Left lung (tissue), 10 donors: Measurements from ENCODE around the gene CTNNA3. TPM values are rescaled to one million over a fixed set of nuclear protein-coding genes. Genes with fewer than 3 reads are reported as not detected.
"Not testable (repeated sequence)": the region's sequence is repeated elsewhere in the genome, so short reads cannot be mapped to it uniquely, and the experiment has no call there.

Experiments used
- ATAC-seq: fragments of 200-7000 bp; cut with Tn5 transposase; one replicate; pipeline ENCODE4 v1.9.1; 2020; ENCODE audit warnings: moderate library complexity
- DNase-seq, 4 donors: peaks; one replicate each; pipeline ENCODE4 v3.0.0-alpha.2; 2013 to 2020
- H3K27ac ChIP-seq, 2 donors: fragments of 200-600 bp; sonication (generic) in 1 of 2; one replicate each; pipeline versions ENCODE4 v1.5.0 to v1.8.0; 2020 to 2021
- H3K27me3 ChIP-seq, 2 donors: fragments of 200-600 bp; sonication (generic) in 1 of 2; one replicate each; pipeline versions ENCODE4 v1.5.0 to v1.8.0; 2020 to 2021
- H3K36me3 ChIP-seq, 2 donors: fragments of 200-600 bp; sonication (generic) in 1 of 2; one replicate each; pipeline versions ENCODE4 v1.5.0 to v1.8.0; 2020 to 2021
- H3K4me1 ChIP-seq, 2 donors: fragments of 200-600 bp; one replicate each; pipeline ENCODE4 v1.8.0; 2021
- H3K4me3 ChIP-seq, 2 donors: fragments of 200-600 bp; sonication (generic) in 1 of 2; one replicate each; pipeline versions ENCODE4 v1.5.0 to v1.8.0; 2020 to 2021; ENCODE audit warnings: mild to moderate bottlenecking in 1 of 2
- H3K9me3 ChIP-seq, 2 donors: fragments of 200-600 bp; sonication (generic) in 1 of 2; one replicate each; pipeline versions ENCODE4 v1.5.0 to v1.8.0; 2020 to 2021
- CTCF ChIP-seq, 2 donors: fragments of 200-600 bp; sonication (generic) in 1 of 2; IDR thresholded peaks; one replicate each; pipeline versions ENCODE4 v1.5.0 to v1.8.0; 2021; ENCODE audit warnings: antibody characterized with exemption in 2 of 2
- intact Hi-C, 2 donors: fragments of 100-400 bp; cut with DNase I; formaldehyde crosslinking; loops; one replicate each; pipeline versions ENCODE4 v1.11.2 to v1.14.2; 2022
- polyA plus RNA-seq, 6 donors: library from polyadenylated mRNA; unstranded; fragments of 120-200 nt; gene quantifications; one replicate each; pipeline ENCODE4 v1.2.1, GENCODE V29; 2013; ENCODE audit not compliant: insufficient read length in 6 of 6
- total RNA-seq, 2 donors: library from RNA; stranded (reverse); fragmentation: NEBNext Ultra II Directional; extraction: Animal tissue kit (Norgen Biotek cat#: 25700); gene quantifications; one replicate each; pipeline ENCODE4 v1.2.1, GENCODE V29; 2021
- donor health status: DM: no; HTN: yes; CAD: no.
- donor health status: DM: no; HTN: no; CAD: no.

The CTNNA3 gene
- total and polyA plus RNA-seq, 8 donors: 1.1 to 8.2 (median 6.6) TPM; not detected in 1

- H3K4me3 ChIP-seq: no peak overlapping the region
- H3K4me1 ChIP-seq: no peaks in the 10 kb centered on the region
- no peak for ATAC-seq
- peaks cover 0 to 34% of the 10 kb centered on the region in 2 donors for H3K9me3 ChIP-seq
- H3K27me3 ChIP-seq: no peaks in the 10 kb centered on the region
- intact Hi-C loops: no loop called here
- DNase-seq: no peak
- H3K36me3 ChIP-seq: no peaks in the 10 kb centered on the region
- H3K27ac ChIP-seq: no peak overlapping the region
- no peak for TF ChIP-seq CTCF (IDR thresholded peaks at IDR 0.05)
Observed at GRCh38 chr10:67438605-67439304, 257.2 kb downstream of the CTNNA3 start.

DNA sequence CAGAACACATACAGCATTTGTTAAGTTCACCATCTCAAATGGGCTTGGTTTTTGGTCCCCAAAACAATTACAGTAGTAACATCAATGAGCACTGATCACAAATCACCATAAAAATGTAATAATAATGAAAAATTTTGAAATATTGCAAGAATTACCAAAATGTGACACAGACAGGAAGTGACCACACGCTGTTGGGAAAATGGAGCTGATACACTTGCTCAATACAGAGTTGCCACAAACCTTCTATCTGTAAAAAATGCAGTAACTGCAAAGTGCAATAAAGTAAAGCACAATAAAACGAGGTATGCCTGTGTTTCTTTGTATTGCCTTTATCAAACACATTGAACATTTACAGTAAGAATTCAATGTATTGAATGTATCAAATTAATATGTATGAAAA is 262.7 kb downstream of the CTNNA3 start:
- Histone ChIP-seq H3K9me3 (peaks cover 0 to 4% of the 10 kb centered on the region in 2 donors), H3K4me1 (no peaks in the 10 kb centered on the region), H3K36me3 (no peaks in the 10 kb centered on the region), H3K27ac (no peak overlapping the region), H3K27me3 (no peaks in the 10 kb centered on the region), H3K4me3 (no peak overlapping the region)
- DNase-seq (no peak), ATAC-seq (no peak)
- intact Hi-C loops: no loop called here
- no peak for TF ChIP-seq CTCF (IDR thresholded peaks at IDR 0.05)

DNA sequence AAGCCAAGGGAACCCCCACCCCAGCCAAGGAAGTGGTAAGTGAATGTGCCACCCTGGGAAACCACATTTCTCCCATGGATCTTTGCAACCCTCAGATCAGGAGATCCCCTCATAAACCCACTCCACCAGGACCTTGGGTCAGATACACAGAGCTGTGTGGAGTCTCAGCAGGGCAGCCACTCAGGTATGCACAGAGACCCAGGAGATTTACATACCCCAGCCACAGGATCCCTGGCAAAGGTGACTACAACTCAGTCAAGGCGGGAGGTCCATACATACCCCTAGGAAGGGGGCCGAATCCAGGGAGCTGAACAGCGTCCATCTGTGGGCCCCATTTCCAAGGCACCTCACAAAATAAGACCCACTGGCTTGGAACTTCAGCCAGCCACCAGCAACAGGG is 293.4 kb downstream of the CTNNA3 start:
- no peak overlapping the region for H3K27ac ChIP-seq
- no peaks in the 10 kb centered on the region for H3K4me1 ChIP-seq
- no peak overlapping the region for H3K4me3 ChIP-seq
- no peaks in the 10 kb centered on the region for H3K27me3 ChIP-seq
- ATAC-seq: no peak
- intact Hi-C loops: no loop called here
- DNase-seq: peak in 1 of 4 donors; percentile 8
- peaks cover 0 to 32% of the 10 kb centered on the region in 2 donors for H3K9me3 ChIP-seq
- TF ChIP-seq CTCF (IDR thresholded peaks at IDR 0.05): no peak
- H3K36me3 ChIP-seq: no peaks in the 10 kb centered on the region

- no peaks in the 10 kb centered on the region for H3K36me3 ChIP-seq
- TF ChIP-seq CTCF (IDR thresholded peaks at IDR 0.05): no peak
- intact Hi-C loops: no loop called here
- ATAC-seq (no peak), DNase-seq (no peak)
- H3K4me1 ChIP-seq: no peaks in the 10 kb centered on the region
- peaks cover 0 to 33% of the 10 kb centered on the region in 2 donors for H3K9me3 ChIP-seq
- H3K27ac ChIP-seq: no peak overlapping the region
- no peak overlapping the region for H3K4me3 ChIP-seq
- no peaks in the 10 kb centered on the region for H3K27me3 ChIP-seq
Observed at GRCh38 chr10:67401711-67402110, 294.3 kb downstream of the CTNNA3 start.

DNA sequence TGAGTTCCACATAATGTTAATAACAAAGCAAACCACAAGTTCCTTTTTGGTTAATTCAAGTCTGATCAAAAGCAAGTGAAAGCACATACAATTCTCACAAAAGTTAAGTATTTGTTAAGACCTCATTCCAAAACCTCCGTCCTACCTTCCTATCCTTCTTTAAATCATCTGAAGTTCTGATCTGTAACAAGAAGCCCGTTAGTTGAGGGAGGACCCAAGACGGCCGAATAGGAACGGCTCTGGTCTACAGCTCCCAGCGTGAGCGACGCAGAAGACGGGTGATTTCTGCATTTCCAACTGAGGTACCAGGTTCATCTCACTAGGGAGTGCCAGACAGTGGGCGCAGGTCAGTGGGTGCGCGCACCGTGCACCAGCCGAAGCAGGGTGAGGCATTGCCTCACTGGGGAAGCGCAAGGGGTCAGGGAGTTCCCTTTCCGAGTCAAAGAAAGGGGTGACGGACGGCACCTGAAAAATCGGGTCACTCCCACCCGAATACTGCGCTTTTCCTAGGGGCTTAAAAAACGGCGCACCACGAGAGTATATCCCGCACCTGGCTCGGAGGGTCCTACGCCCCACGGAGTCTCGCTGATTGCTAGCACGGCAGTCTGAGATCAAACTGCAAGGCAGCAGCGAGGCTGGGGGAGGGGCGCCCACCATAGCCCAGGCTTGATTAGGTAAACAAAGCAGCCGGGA is 309.0 kb downstream of the CTNNA3 start:
- peak in 1 of 4 donors; percentile 22 for DNase-seq
- peaks cover 0 to 12% of the 10 kb centered on the region in 2 donors for H3K27me3 ChIP-seq
- H3K4me3 ChIP-seq, intact Hi-C loops, H3K9me3 ChIP-seq, ATAC-seq, H3K27ac ChIP-seq, H3K4me1 ChIP-seq, H3K36me3 ChIP-seq: not testable (repeated sequence)
